OCI-LY1 (cell line): ENCODE results near the gene CAPN3.
"Not testable (repeated sequence)": the region's sequence is repeated elsewhere in the genome, so short reads cannot be mapped to it uniquely, and the experiment has no call there.

ENCODE experiments used
- EZH2 ChIP-seq: fragments of 200-600 bp; sonication (generic), shearing (Covaris generic); IDR thresholded peaks from 2 replicates; pipeline ENCODE4 v1.8.0; 2017; ENCODE audit warnings: borderline replicate concordance, mixed run types, mild to moderate bottlenecking, antibody characterized with exemption, low read length, moderate library complexity, mixed read lengths
- TF ChIP-seq, protein P1 (sequence below): fragments of 200-600 bp; sonication (generic), shearing (Covaris generic); IDR thresholded peaks from 2 replicates; pipeline ENCODE4 v1.5.1; 2017; ENCODE audit warnings: mild to moderate bottlenecking, antibody characterized with exemption, low read length, moderate library complexity, mixed read lengths

DNA sequence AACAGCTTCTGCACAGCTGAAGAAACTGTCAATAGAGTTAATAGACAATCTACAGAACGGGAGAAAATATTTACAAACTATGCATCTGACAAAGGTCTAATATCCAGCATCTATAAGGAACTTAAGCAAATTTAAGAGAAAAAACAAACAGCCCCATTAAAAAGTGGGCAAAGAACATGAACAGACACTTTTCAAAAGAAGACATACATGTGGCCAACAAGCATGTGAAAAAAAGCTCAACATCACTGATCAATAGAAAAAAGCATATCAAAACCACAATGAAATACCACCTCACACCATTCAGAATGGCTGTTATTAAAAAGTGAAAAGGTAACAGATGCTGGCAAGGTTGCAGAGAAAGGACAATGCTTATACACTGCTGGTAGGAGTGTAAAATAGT lies 22.7 kb upstream of the CAPN3 start:
- TF ChIP-seq, protein P1, sequence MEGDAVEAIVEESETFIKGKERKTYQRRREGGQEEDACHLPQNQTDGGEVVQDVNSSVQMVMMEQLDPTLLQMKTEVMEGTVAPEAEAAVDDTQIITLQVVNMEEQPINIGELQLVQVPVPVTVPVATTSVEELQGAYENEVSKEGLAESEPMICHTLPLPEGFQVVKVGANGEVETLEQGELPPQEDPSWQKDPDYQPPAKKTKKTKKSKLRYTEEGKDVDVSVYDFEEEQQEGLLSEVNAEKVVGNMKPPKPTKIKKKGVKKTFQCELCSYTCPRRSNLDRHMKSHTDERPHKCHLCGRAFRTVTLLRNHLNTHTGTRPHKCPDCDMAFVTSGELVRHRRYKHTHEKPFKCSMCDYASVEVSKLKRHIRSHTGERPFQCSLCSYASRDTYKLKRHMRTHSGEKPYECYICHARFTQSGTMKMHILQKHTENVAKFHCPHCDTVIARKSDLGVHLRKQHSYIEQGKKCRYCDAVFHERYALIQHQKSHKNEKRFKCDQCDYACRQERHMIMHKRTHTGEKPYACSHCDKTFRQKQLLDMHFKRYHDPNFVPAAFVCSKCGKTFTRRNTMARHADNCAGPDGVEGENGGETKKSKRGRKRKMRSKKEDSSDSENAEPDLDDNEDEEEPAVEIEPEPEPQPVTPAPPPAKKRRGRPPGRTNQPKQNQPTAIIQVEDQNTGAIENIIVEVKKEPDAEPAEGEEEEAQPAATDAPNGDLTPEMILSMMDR, result not testable (repeated sequence)
- TF ChIP-seq EZH2, result not testable (repeated sequence)
